Prostate gland (tissue), 2 donors: ENCODE data around the gene FAM186B.

Experiments used
- POLR2A ChIP-seq: fragments of 450-650 bp; IDR thresholded peaks from one replicate; pipeline ENCODE4 v1.6.1; 2016; ENCODE audit warnings: antibody characterized with exemption, mild to moderate bottlenecking
- TF ChIP-seq, protein P1 (sequence below), 4 experiments: fragments of 200-600 bp in 2 of 4; fragments of 450-650 bp in 2 of 4; sonication (generic) in 2 of 4; IDR thresholded peaks; 1 replicate in 3 of 4; 2 replicates in 1 of 4; pipeline ENCODE4 v1.5.1; 2016 to 2019; ENCODE audit warnings: antibody characterized with exemption in 4 of 4, mild to moderate bottlenecking in 2 of 4, moderate library complexity in 2 of 4

DNA sequence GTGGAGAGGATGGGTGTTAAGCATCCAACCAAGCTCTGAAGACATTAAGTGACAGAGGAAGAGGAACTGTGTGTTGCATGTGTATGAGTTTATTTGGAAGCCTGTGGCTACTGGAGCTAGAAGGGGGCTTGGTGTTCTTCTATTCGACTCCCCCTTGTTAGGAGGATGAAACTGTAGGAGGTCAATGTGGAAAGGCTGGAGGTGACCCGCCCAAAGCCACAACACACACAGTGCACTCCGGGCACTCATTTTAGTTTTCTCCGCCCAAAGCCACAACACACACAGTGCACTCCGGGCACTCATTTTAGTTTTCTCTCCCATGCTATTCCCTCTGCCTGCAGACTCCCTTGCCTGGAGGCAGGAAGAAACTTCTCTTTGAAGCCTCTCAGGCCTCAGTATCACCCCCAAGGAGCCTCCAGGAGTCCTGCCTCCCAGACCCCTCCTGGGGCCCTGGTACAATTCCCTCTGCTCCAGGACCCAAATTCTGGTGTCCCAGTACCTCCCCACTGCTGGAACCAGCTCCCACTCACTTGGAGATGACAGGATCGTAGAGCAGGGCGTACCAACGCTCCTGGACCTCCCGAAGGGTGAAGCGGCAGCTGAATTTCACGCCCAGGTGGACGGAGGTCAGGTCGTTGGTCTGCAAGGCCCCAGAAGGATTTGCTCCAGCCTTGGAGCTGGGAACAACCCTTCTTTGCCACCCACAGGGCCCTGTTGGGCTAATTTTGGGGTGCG lies 41.3 kb downstream of the FAM186B start:
- TF ChIP-seq, protein P1, sequence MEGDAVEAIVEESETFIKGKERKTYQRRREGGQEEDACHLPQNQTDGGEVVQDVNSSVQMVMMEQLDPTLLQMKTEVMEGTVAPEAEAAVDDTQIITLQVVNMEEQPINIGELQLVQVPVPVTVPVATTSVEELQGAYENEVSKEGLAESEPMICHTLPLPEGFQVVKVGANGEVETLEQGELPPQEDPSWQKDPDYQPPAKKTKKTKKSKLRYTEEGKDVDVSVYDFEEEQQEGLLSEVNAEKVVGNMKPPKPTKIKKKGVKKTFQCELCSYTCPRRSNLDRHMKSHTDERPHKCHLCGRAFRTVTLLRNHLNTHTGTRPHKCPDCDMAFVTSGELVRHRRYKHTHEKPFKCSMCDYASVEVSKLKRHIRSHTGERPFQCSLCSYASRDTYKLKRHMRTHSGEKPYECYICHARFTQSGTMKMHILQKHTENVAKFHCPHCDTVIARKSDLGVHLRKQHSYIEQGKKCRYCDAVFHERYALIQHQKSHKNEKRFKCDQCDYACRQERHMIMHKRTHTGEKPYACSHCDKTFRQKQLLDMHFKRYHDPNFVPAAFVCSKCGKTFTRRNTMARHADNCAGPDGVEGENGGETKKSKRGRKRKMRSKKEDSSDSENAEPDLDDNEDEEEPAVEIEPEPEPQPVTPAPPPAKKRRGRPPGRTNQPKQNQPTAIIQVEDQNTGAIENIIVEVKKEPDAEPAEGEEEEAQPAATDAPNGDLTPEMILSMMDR (IDR thresholded peaks at IDR 0.05) = no peak
- TF ChIP-seq POLR2A = no peak
